ENCODE results near the gene SLC4A8.
"Not testable (repeated sequence)": the region's sequence is repeated elsewhere in the genome, so short reads cannot be mapped to it uniquely, and the experiment has no call there.

Gene SLC4A8

DNA sequence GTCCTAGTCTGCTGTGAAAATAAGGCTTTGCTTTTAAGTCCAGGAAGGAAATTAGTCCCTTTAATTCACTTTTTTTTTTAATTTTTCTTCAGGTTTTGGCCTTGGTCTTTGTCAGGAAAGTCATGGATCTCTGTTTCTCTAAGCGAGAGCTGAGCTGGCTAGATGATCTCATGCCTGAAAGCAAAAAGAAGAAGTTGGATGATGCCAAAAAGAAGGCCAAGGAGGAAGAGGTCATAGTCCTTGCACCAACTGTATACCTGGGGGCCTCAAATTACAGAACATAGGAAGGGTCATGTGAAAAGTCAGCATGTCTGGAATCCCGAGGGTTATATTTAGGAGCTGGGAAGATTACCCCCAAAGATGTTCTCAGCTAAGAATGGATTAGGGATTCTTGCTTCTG is 72.3 kb downstream of the SLC4A8 start:
- Histone ChIP-seq H3K27me3 (ENCODE audit: control insufficient read depth, insufficient read depth, low read length, poor library complexity, severe bottlenecking) (no peaks in the 10 kb centered on the region), H3K4me1 (ENCODE audit: control insufficient read depth, insufficient read depth, low read length) (no peaks in the 10 kb centered on the region), H3K9me3 (ENCODE audit: control insufficient read depth, low read length) (no peaks in the 10 kb centered on the region), H3K36me3 (ENCODE audit: control insufficient read depth, insufficient read depth, low read length) (no peaks in the 10 kb centered on the region), H3K4me3 (ENCODE audit: insufficient read depth, low read depth, low read length) (no peak overlapping the region), H3K27ac (ENCODE audit: insufficient read depth, low read depth, low read length, poor library complexity, severe bottlenecking) (no peak overlapping the region)
- WGBS, 2 experiments: 97 to 100% methylated on average over 2 of the region's 2 CpGs

DNA sequence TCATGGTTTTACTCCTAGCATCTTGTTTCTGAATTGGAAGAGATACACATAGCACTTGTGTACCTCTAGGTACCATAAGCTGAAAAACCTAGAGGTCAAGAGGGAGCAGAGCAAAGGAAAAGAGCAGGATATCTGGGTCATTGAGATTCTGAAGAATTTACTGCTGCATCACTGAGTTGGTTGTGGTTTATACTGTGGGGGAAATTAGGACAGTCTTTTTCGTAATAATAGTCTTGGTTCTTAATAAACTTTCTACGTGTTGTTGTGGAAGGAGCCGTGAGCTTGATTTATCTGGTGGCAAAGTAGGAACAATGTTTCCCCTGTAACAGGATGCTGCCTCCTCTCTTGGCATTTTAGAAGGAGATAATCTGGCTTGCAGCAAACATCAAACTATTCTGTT is 80.2 kb downstream of the SLC4A8 start:
- Histone ChIP-seq H3K27me3 (ENCODE audit: control insufficient read depth, insufficient read depth, low read length, poor library complexity, severe bottlenecking) (no peaks in the 10 kb centered on the region), H3K36me3 (ENCODE audit: control insufficient read depth, insufficient read depth, low read length) (no peaks in the 10 kb centered on the region), H3K4me3 (ENCODE audit: insufficient read depth, low read depth, low read length) (no peak overlapping the region), H3K9me3 (ENCODE audit: control insufficient read depth, low read length) (no peaks in the 10 kb centered on the region), H3K27ac (ENCODE audit: insufficient read depth, low read depth, low read length, poor library complexity, severe bottlenecking) (no peak overlapping the region), H3K4me1 (ENCODE audit: control insufficient read depth, insufficient read depth, low read length) (no peaks in the 10 kb centered on the region)
- WGBS, 2 experiments: 97% methylated on average over 3 of the region's 3 CpGs

DNA sequence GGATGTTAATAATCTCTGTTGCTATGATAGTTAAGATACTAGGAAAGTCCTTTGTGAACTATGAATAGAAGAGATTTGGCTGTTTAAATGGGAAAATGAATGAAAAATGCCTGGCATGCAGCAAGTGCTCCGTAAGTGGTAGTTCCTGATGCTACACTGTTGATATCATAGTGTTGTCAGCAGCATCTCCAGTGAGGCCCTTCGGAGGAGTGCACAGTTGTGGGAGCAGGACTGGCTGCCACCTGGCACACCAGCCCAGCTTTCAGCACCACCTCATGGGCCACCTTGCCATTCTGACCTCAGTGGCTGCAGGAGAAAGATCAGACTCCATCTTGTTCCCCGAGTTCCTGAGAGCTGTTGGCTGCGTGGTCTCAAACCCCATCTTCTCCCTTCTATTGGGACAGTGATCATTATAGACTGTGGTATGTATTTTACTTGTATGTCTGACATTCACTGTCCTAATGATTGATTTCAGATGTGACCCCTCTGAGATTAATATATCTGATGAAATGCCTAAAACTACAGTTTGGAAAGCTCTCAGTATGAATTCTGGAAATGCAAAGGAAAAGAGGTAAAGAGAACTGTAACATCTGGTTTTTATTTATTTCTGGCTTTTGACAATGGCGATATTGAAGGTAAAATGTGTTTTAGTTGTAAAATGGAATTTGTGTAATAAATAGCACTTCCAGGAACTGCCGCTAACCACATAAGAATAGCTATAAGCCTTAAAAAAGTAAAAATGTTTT is 80.9 kb downstream of the SLC4A8 start:
- Histone ChIP-seq H3K27me3 (ENCODE audit: control insufficient read depth, insufficient read depth, low read length, poor library complexity, severe bottlenecking) (no peaks in the 10 kb centered on the region), H3K9me3 (ENCODE audit: control insufficient read depth, low read length) (no peaks in the 10 kb centered on the region), H3K4me3 (ENCODE audit: insufficient read depth, low read depth, low read length) (no peak overlapping the region), H3K27ac (ENCODE audit: insufficient read depth, low read depth, low read length, poor library complexity, severe bottlenecking) (no peak overlapping the region), H3K4me1 (ENCODE audit: control insufficient read depth, insufficient read depth, low read length) (no peaks in the 10 kb centered on the region), H3K36me3 (ENCODE audit: control insufficient read depth, insufficient read depth, low read length) (no peaks in the 10 kb centered on the region)
- 92 to 94% methylated on average over 5 to 6 of the region's 6 CpGs for WGBS, 2 experiments

DNA sequence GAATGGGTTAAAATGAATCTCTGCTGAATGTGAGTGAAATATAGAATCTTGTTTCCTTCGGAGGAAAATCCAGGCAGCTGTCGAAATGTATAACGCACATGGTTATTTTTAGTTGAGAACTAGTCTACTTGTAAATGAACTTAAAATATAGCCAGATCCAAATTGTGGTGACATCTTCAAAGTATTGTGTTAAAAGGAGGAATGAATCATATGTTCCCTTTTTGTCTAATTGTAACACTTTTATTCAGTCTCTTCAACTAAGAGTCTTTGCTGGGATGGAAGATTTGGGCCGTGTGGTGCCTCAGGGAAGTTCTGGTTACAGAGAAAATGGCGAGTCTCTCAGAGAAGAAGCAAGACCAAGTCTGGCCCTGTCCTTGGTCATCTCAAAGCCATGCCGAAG is 82.5 kb downstream of the SLC4A8 start:
- no peak overlapping the region for H3K27ac ChIP-seq (ENCODE audit: insufficient read depth, low read depth, low read length, poor library complexity, severe bottlenecking)
- no peaks in the 10 kb centered on the region for H3K4me1 ChIP-seq (ENCODE audit: control insufficient read depth, insufficient read depth, low read length)
- no peaks in the 10 kb centered on the region for H3K36me3 ChIP-seq (ENCODE audit: control insufficient read depth, insufficient read depth, low read length)
- H3K27me3 ChIP-seq (ENCODE audit: control insufficient read depth, insufficient read depth, low read length, poor library complexity, severe bottlenecking): no peaks in the 10 kb centered on the region
- no peak overlapping the region for H3K4me3 ChIP-seq (ENCODE audit: insufficient read depth, low read depth, low read length)
- WGBS, 2 experiments: 96% methylated on average over 6 of the region's 6 CpGs
- no peaks in the 10 kb centered on the region for H3K9me3 ChIP-seq (ENCODE audit: control insufficient read depth, low read length)

DNA sequence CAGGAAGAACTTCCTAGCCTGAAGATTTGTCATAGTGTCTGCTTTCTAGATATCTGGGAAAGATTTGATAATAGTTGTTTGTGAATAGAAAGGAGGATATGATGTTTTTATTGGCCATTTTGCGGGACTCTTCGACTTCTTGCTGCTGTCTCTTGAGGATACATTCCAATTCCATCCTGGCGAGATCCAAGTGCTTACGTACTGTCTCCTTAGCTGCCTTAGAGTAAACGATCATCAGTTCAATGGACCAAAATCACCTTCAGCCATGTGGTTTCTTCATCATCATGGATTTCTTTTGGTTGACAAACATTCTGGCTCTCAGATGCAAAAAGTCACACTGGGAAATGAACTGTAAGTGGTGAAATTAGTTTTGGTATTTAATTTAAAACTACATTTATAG is 83.7 kb downstream of the SLC4A8 start:
- Histone ChIP-seq H3K36me3 (ENCODE audit: control insufficient read depth, insufficient read depth, low read length) (no peaks in the 10 kb centered on the region), H3K4me3 (ENCODE audit: insufficient read depth, low read depth, low read length) (no peak overlapping the region), H3K4me1 (ENCODE audit: control insufficient read depth, insufficient read depth, low read length) (no peaks in the 10 kb centered on the region), H3K27me3 (ENCODE audit: control insufficient read depth, insufficient read depth, low read length, poor library complexity, severe bottlenecking) (no peaks in the 10 kb centered on the region), H3K27ac (ENCODE audit: insufficient read depth, low read depth, low read length, poor library complexity, severe bottlenecking) (no peak overlapping the region), H3K9me3 (ENCODE audit: control insufficient read depth, low read length) (no peaks in the 10 kb centered on the region)
- 93 to 95% methylated on average over 5 of the region's 5 CpGs for WGBS, 2 experiments

DNA sequence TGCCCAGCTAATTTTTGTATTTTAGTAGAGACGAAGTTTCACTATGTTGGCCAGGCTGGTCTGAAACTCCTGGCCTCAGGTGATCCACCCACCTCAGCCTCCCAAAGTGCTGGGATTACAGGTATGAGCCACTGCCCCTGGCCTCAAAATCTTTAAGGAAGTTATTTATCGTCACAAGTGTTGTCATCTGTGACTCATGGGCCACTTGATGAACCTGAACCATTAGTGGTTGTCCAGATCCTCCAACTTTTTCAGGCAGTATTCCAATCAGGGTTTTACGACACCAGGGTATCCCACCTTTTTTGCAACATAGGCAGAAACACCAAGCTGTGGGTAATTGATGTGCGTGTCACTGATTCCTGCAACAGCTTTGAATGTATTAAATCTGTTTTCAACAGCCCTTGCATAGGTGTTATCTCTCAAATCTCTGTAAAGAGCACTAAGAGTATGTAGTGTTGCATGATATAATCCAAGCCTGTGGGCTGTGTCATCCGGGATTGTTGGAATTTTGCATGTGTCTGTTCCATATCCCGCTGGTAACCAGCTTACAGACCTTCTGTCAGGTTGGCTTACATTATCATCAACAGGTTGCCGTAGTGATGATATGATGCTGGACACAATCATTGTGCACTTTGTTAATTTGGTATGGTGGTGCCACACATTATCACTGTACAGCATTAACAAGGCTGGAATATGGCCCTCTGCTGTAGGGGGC is 87.1 kb downstream of the SLC4A8 start:
- 92 to 93% methylated on average over 7 of the region's 7 CpGs for WGBS, 2 experiments
- H3K27ac ChIP-seq (ENCODE audit: insufficient read depth, low read depth, low read length, poor library complexity, severe bottlenecking): no peak overlapping the region
- no peaks in the 10 kb centered on the region for H3K27me3 ChIP-seq (ENCODE audit: control insufficient read depth, insufficient read depth, low read length, poor library complexity, severe bottlenecking)
- H3K4me3 ChIP-seq (ENCODE audit: insufficient read depth, low read depth, low read length): no peak overlapping the region
- H3K36me3 ChIP-seq (ENCODE audit: control insufficient read depth, insufficient read depth, low read length): no peaks in the 10 kb centered on the region
- H3K4me1 ChIP-seq (ENCODE audit: control insufficient read depth, insufficient read depth, low read length): no peaks in the 10 kb centered on the region
- H3K9me3 ChIP-seq (ENCODE audit: control insufficient read depth, low read length): no peaks in the 10 kb centered on the region

DNA sequence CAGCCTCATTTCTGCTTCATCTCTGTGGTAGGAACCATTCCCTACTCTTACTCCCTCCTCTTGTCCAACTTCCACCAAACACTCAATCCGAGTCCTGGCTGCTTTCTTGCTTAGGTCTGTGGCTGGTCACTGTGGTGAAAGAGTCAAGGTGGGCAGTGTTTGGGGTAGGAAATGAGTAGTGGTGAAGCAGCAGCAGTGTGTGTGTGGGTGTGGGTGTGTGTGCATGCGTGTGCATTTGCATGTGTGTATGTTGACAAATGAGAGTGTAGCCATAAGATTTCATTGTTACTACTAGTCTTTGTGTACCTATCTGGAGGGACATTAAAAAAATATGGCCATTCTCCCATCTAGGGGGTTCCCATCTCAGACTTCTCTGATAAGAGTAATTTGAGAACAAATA is 87.8 kb downstream of the SLC4A8 start:
- no peaks in the 10 kb centered on the region for H3K9me3 ChIP-seq (ENCODE audit: control insufficient read depth, low read length)
- no peaks in the 10 kb centered on the region for H3K36me3 ChIP-seq (ENCODE audit: control insufficient read depth, insufficient read depth, low read length)
- H3K4me1 ChIP-seq (ENCODE audit: control insufficient read depth, insufficient read depth, low read length): no peaks in the 10 kb centered on the region
- no peak overlapping the region for H3K27ac ChIP-seq (ENCODE audit: insufficient read depth, low read depth, low read length, poor library complexity, severe bottlenecking)
- no peak overlapping the region for H3K4me3 ChIP-seq (ENCODE audit: insufficient read depth, low read depth, low read length)
- no peaks in the 10 kb centered on the region for H3K27me3 ChIP-seq (ENCODE audit: control insufficient read depth, insufficient read depth, low read length, poor library complexity, severe bottlenecking)
- 99 to 100% methylated on average over 2 of the region's 2 CpGs for WGBS, 2 experiments

DNA sequence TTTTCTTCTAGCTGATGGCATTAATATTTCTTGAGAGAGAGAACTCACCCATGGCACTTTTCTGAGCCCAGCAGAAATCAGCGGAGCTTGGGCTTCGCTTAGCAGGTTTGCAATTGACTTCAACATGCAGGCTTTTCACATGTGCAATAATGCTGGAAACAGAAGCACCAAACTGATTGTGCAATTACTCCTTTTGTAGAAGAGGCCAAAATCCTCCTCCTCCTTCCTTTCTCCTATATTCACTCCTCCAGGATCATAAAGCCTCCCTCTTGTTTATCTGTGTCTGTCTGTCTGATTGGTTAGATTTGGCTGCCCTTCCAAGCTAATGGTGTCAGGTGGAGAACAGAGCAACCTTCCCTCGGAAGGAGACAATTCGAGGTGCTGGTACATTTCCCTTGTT is 90.4 kb downstream of the SLC4A8 start:
- not testable (repeated sequence) for H3K27me3 ChIP-seq (ENCODE audit: control insufficient read depth, insufficient read depth, low read length, poor library complexity, severe bottlenecking); H3K9me3 ChIP-seq (ENCODE audit: control insufficient read depth, low read length); H3K36me3 ChIP-seq (ENCODE audit: control insufficient read depth, insufficient read depth, low read length); H3K4me1 ChIP-seq (ENCODE audit: control insufficient read depth, insufficient read depth, low read length); H3K27ac ChIP-seq (ENCODE audit: insufficient read depth, low read depth, low read length, poor library complexity, severe bottlenecking); H3K4me3 ChIP-seq (ENCODE audit: insufficient read depth, low read depth, low read length)
- 93% methylated on average over 4 of the region's 4 CpGs for WGBS, 2 experiments

DNA sequence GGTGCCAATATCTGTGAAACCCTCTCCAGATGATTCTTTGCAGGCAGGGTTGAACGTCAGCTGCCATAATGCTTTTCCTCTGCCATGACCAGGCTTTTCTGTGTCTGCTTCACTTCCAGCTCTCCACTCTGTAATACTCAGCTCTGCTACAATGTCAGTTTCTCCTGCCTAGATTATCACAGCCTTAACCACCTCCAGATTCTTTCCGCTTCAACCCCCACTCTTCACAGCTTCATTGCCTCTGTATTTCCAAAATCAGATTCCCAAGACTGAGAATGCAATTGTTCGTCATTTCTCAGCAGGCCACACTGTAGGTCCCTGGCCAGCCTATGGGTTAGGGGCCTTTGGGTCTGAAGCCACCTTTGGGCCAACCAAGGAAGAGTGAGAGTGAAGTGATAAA is 92.7 kb downstream of the SLC4A8 start:
- Histone ChIP-seq H3K27me3 (ENCODE audit: control insufficient read depth, insufficient read depth, low read length, poor library complexity, severe bottlenecking) (no peaks in the 10 kb centered on the region), H3K4me1 (ENCODE audit: control insufficient read depth, insufficient read depth, low read length) (no peaks in the 10 kb centered on the region), H3K9me3 (ENCODE audit: control insufficient read depth, low read length) (no peaks in the 10 kb centered on the region), H3K27ac (ENCODE audit: insufficient read depth, low read depth, low read length, poor library complexity, severe bottlenecking) (no peak overlapping the region), H3K36me3 (ENCODE audit: control insufficient read depth, insufficient read depth, low read length) (no peaks in the 10 kb centered on the region), H3K4me3 (ENCODE audit: insufficient read depth, low read depth, low read length) (no peak overlapping the region)
- 97 to 98% methylated on average over 3 of the region's 3 CpGs for WGBS, 2 experiments

DNA sequence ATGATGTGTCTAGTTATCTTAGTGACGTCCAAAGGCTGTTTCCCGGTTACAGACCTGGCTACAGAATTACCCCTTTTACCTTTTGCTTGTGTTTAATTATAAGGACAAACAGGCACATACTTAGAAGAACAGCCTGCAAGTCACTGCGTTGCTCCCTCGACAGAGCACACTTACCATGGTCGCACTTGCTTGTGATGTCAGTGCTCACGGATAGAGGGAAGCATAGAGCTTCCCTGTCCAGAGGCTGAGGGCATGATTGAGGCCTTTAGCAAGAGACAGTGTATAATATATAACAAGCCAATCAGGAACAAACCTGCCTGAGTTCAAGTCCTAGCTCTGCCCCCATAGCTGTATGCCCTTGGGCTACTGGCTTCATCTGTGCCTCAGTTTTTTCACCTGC is 93.2 kb downstream of the SLC4A8 start:
- no peaks in the 10 kb centered on the region for H3K36me3 ChIP-seq (ENCODE audit: control insufficient read depth, insufficient read depth, low read length)
- H3K4me1 ChIP-seq (ENCODE audit: control insufficient read depth, insufficient read depth, low read length): no peaks in the 10 kb centered on the region
- 76% methylated on average over 6 of the region's 6 CpGs for WGBS, 2 experiments
- no peak overlapping the region for H3K4me3 ChIP-seq (ENCODE audit: insufficient read depth, low read depth, low read length)
- no peak overlapping the region for H3K27ac ChIP-seq (ENCODE audit: insufficient read depth, low read depth, low read length, poor library complexity, severe bottlenecking)
- no peaks in the 10 kb centered on the region for H3K9me3 ChIP-seq (ENCODE audit: control insufficient read depth, low read length)
- H3K27me3 ChIP-seq (ENCODE audit: control insufficient read depth, insufficient read depth, low read length, poor library complexity, severe bottlenecking): no peaks in the 10 kb centered on the region

Measured in ectodermal cell (in vitro differentiated cells).